ENCODE data around the gene BRSK1. TPM values are rescaled to one million over a fixed set of nuclear protein-coding genes. Genes with fewer than 3 reads are reported as not detected.

The BRSK1 gene
- total RNA-seq, 1 donor from 2014 or later, result 23.9 TPM

DNA sequence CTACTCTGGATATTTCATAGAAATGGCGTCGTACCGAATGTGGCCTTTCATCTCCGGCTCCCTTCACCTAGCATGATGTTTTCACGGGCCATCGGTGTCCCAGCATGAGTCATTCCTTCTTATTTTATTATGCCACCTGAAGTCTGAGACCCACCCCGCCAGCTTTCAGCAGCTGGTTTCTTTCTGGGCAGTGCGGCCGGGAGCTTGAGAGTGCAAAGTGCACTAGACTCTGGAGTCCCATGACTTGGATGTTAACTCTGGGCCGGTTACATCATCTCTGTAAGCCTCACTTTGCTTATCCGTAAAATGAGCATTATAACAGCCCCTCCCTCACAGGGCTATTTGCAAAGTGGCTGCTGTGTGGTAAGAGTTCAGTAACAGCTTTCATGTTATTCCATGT, 50.1 kb downstream of the BRSK1 start:
- no peaks in the 10 kb centered on the region for H3K9me3 Mint-ChIP-seq (ENCODE audit: unreplicated experiment)
- DNase-seq (ENCODE audit: extremely low spot score, unreplicated experiment), result no peak
- H3K4me3 Mint-ChIP-seq (ENCODE audit: unreplicated experiment), result no peak overlapping the region
- H3K27ac Mint-ChIP-seq (ENCODE audit: unreplicated experiment), result no peak overlapping the region
- peaks cover 6% of the 10 kb centered on the region for H3K27me3 Mint-ChIP-seq (ENCODE audit: unreplicated experiment)
- H3K4me1 Mint-ChIP-seq (ENCODE audit: unreplicated experiment), result peaks cover 5% of the 10 kb centered on the region
- no peaks in the 10 kb centered on the region for H3K36me3 Mint-ChIP-seq (ENCODE audit: unreplicated experiment)
- TF ChIP-seq, protein P1, sequence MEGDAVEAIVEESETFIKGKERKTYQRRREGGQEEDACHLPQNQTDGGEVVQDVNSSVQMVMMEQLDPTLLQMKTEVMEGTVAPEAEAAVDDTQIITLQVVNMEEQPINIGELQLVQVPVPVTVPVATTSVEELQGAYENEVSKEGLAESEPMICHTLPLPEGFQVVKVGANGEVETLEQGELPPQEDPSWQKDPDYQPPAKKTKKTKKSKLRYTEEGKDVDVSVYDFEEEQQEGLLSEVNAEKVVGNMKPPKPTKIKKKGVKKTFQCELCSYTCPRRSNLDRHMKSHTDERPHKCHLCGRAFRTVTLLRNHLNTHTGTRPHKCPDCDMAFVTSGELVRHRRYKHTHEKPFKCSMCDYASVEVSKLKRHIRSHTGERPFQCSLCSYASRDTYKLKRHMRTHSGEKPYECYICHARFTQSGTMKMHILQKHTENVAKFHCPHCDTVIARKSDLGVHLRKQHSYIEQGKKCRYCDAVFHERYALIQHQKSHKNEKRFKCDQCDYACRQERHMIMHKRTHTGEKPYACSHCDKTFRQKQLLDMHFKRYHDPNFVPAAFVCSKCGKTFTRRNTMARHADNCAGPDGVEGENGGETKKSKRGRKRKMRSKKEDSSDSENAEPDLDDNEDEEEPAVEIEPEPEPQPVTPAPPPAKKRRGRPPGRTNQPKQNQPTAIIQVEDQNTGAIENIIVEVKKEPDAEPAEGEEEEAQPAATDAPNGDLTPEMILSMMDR (IDR thresholded peaks at IDR 0.05), result no peak

DNA sequence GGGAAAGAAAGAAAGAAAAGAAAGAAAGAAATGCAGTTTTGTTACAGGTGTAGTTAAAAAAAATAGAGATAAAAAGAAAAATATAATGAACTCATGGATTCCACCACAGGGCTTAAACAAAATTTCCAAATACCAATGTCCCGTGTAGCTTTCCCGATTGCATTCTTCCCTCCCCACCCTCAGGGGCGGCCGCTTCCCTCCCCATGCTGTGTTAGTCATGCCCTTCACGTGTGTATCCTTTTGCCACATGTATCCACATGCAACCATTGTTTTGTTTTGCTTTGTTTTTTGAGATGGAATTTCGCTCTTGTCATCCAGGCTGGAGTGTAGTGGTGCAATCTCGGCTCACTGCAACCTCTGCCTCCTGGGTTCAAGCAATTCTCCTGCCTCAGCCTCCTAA, 52.3 kb downstream of the BRSK1 start:
- DNase-seq (ENCODE audit: extremely low spot score, unreplicated experiment), result no peak
- Mint-ChIP-seq H3K36me3 (ENCODE audit: unreplicated experiment) (no peaks in the 10 kb centered on the region), H3K27ac (ENCODE audit: unreplicated experiment) (no peak overlapping the region), H3K4me3 (ENCODE audit: unreplicated experiment) (no peak overlapping the region), H3K27me3 (ENCODE audit: unreplicated experiment) (peaks cover 6% of the 10 kb centered on the region), H3K9me3 (ENCODE audit: unreplicated experiment) (no peaks in the 10 kb centered on the region), H3K4me1 (ENCODE audit: unreplicated experiment) (peaks cover 17% of the 10 kb centered on the region)
- TF ChIP-seq, protein P1 (IDR thresholded peaks at IDR 0.05), result no peak

DNA sequence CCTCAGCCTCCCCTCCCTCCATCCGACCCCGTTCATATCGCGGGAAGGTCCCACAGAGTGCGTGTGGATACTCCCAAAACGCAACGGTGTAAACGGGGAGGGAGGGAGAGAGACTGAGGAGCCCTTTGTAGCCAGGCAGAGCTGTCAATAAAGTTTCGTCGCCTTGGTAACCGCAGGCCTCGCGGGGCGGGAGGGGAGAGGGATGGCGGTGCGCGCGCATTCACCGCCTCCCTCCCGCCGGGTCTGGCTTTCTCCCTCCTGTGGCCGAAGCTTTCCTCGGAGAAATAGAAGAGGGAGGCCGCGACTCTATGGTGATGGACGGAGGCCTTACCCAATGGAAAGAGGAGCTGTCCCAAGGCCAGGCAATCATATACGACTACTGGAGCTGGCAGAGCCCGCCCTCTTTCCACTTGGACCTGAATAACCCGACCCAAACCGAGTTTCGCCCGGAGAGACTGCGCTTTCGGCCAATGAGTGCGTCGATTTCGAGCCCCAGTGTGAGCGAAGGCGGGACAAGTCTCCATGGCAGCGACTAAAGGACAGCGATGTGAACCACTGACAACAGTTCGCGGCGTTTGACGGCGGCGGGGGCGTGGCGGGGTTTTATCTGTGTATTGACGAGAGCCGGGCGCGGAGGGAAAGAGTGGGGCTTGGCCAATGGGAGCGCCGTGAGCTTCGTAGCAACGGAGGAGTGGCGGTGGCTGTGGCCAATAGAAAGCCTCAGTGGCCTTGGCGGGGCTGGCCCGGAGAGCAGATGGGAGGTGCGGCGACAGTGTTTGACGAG, 55.5 kb downstream of the BRSK1 start, which contains the start of gene KMT5C:
Gene KMT5C, plus strand, starts transcription at position 772 of the 784 bp plus-strand sequence. CDS start 2,061 bp downstream, outside the sequence.
- Mint-ChIP-seq H3K9me3 (ENCODE audit: unreplicated experiment) (no peaks in the 10 kb centered on the region), H3K27ac (ENCODE audit: unreplicated experiment) (peak within 1 kb of the TSS; percentile 99), H3K4me3 (ENCODE audit: unreplicated experiment) (peak within 1 kb of the TSS; percentile 89), H3K27me3 (ENCODE audit: unreplicated experiment) (peaks cover 2% of the 10 kb centered on the region), H3K4me1 (ENCODE audit: unreplicated experiment) (peaks cover 24% of the 10 kb centered on the region), H3K36me3 (ENCODE audit: unreplicated experiment) (peaks cover 8% of the 10 kb centered on the region)
- TF ChIP-seq, protein P1 (IDR thresholded peaks at IDR 0.05), result peak; percentile 44
- peak; percentile 100 for DNase-seq (ENCODE audit: extremely low spot score, unreplicated experiment)

DNA sequence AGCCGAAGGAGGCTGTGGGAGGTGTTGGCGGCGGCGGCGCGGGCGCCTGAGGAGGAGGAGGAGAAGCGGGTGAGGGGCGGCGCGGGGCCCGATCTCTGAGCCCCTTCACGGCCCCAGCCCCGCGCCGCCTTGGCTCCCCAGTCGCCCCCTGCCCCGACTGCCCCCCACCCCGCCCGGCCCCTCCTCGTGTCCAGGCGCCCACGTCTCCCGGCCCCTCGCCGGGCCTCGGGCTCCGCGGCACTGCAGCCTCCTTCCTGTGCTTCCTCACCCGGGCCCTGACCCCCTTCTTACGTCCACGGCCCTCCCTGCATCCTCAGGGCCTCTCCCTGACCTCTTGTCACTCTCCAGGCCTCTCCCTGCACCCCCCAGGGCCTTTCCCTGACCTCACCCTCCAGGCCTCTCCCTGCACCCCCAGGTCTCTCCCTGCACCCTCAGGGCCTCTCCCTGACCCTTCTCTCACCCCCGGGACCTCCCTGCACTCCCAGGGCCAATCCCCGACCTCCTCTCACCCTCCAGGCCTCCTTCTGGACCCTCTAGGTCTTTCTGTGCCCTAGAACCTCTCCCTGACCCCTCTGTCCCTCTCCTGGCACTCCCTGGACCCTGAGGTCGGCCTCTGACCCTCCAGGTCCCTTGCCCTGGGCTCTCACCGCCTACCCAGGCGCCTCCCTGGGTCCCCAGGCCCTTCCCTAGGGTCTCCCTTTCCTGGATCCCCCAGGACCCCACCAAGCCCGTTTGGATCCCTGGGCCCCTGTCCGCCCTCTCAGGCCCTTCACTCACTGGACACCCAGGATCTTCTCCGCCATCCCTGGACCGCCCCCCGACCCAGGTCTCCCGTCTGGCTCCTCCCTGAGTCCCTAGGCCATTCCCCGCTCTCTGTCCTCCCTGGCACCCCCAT, 56.3 kb downstream of the BRSK1 start:
- peaks cover 2% of the 10 kb centered on the region for H3K27me3 Mint-ChIP-seq (ENCODE audit: unreplicated experiment)
- H3K27ac Mint-ChIP-seq (ENCODE audit: unreplicated experiment), result peak overlapping the region; percentile 99
- peaks cover 8% of the 10 kb centered on the region for H3K36me3 Mint-ChIP-seq (ENCODE audit: unreplicated experiment)
- peak overlapping the region; percentile 89 for H3K4me3 Mint-ChIP-seq (ENCODE audit: unreplicated experiment)
- TF ChIP-seq, protein P1 (IDR thresholded peaks at IDR 0.05), result no peak
- H3K9me3 Mint-ChIP-seq (ENCODE audit: unreplicated experiment), result no peaks in the 10 kb centered on the region
- no peak for DNase-seq (ENCODE audit: extremely low spot score, unreplicated experiment)
- peaks cover 32% of the 10 kb centered on the region for H3K4me1 Mint-ChIP-seq (ENCODE audit: unreplicated experiment)

DNA sequence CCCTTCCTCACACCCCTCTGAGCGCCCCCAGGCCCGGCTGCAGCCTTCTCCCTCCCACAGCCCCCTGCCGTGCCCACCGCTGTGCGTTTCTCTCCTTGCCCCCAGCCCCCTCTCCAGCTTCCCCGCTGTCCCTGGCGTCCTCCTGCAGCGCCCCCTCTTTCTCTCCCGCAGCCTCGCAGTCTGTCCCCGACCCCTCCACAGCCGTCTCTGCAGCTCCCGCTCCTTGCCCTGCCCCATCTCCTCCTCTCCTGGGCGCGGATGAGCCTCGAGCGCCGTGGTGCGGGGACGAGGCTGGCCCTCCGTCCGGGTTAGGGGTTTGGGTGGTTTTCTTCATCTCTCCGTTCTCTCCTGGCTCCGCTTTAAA, 57.0 kb downstream of the BRSK1 start:
- Mint-ChIP-seq H3K4me1 (ENCODE audit: unreplicated experiment) (peaks cover 38% of the 10 kb centered on the region), H3K27ac (ENCODE audit: unreplicated experiment) (peak overlapping the region; percentile 85), H3K9me3 (ENCODE audit: unreplicated experiment) (no peaks in the 10 kb centered on the region), H3K4me3 (ENCODE audit: unreplicated experiment) (peak overlapping the region; percentile 89), H3K27me3 (ENCODE audit: unreplicated experiment) (peaks cover 2% of the 10 kb centered on the region), H3K36me3 (ENCODE audit: unreplicated experiment) (peaks cover 8% of the 10 kb centered on the region)
- TF ChIP-seq, protein P1 (IDR thresholded peaks at IDR 0.05), result no peak
- DNase-seq (ENCODE audit: extremely low spot score, unreplicated experiment), result no peak
